ENCODE results near the gene RASA2. TPM values are rescaled to one million over a fixed set of nuclear protein-coding genes. Genes with fewer than 3 reads are reported as not detected.

The RASA2 gene
- total and polyA plus RNA-seq, 2 of the 8 experiments (the other 6 are each of a cell fraction or from before 2014, with no cell fraction given): 3.5 to 15.9 TPM

DNA sequence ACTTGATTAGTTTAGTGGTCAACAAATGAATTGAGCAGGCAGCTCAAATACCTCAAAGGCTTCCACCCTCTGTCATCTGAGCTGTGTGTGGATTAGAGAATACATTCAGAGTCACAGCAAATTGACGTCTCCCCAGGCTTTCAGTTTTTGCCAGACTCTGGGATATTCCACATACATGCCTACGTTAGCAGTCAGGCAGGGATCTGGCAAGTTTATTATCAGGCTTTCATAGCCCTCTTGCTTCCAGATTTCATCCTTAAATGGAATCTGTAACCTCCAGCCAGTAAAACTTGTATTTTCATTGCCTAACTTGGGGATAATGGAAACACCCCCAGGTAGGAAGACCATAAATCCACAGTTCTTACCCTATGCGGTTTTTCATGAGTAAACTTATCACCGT lies 115.9 kb downstream of the RASA2 start:
- peaks cover 0 to 5% of the 10 kb centered on the region in 2 experiments; a peak in 1 of 4 replicates for H3K9me3 ChIP-seq (ENCODE audit: insufficient read depth in 2 of 2, low read depth in 1 of 2, low read length in 1 of 2)
- FAIRE-seq (no peak), DNase-seq (ENCODE audit: low read depth in 1 of 2, low spot score in 2 of 2) (no peak)
- no peaks in the 10 kb centered on the region for H3K79me2 ChIP-seq (ENCODE audit: control insufficient read depth in 1 of 2, insufficient read depth in 2 of 2, low read length in 2 of 2)
- H3K23ac ChIP-seq (ENCODE audit: insufficient read length): no peak overlapping the region
- H3K23me2 ChIP-seq (ENCODE audit: low read depth, low read length): no peaks in the 10 kb centered on the region; the same call in 1 of the 2 replicates
- H4K91ac ChIP-seq (replicated peaks; ENCODE audit: insufficient read length, low read length): no peak overlapping the region
- H3K4ac ChIP-seq (replicated peaks; ENCODE audit: insufficient read length, low read depth, low read length): no peak overlapping the region
- no peak overlapping the region for H2BK12ac ChIP-seq (ENCODE audit: low read depth, low read length)
- H4K5ac ChIP-seq (ENCODE audit: insufficient read length, low read depth, low read length): no peak overlapping the region
- H3K36me3 ChIP-seq (ENCODE audit: control insufficient read depth in 2 of 4, insufficient read depth in 4 of 4, low read length in 3 of 4): peaks cover 0 to 3% (median 0%) of the 10 kb centered on the region in 4 experiments; a peak in 1 of 8 replicates
- no peak overlapping the region for H2BK15ac ChIP-seq (ENCODE audit: low read length)
- H3K9ac ChIP-seq (replicated peaks in 1 of 4; ENCODE audit: extremely low read depth in 1 of 4, low read depth in 3 of 4, low read length in 3 of 4): no peak overlapping the region
- no peak overlapping the region for H3K18ac ChIP-seq (ENCODE audit: extremely low read depth, low read length)
- no peak overlapping the region for H4K8ac ChIP-seq (ENCODE audit: extremely low read depth, insufficient read depth, low read length)
- no peak overlapping the region for H2BK20ac ChIP-seq (ENCODE audit: low read length)
- H3K14ac ChIP-seq (ENCODE audit: insufficient read length): no peak overlapping the region
- H3K27me3 ChIP-seq (replicated peaks in 1 of 4; ENCODE audit: control insufficient read depth in 3 of 4, extremely low read depth in 1 of 4, insufficient read depth in 3 of 4, low read length in 3 of 4): no peaks in the 10 kb centered on the region
- WGBS, 2 experiments (ENCODE audit: extremely low coverage in 1 of 2, insufficient coverage in 1 of 2, insufficient read length in 1 of 2, insufficient replicate concordance in 2 of 2, low coverage in 1 of 2, low lambda C conversion rate in 2 of 2, missing lambda C conversion rate in 1 of 2): 93% methylated on average over 4 of the region's 4 CpGs; no CpG with 5 or more reads in 1 of the 2 experiments
- no peaks in the 10 kb centered on the region for H3K79me1 ChIP-seq (ENCODE audit: low read depth, low read length)
- TF ChIP-seq POLR2A (IDR thresholded peaks at IDR 0.05; ENCODE audit: control extremely low read depth in 1 of 2, low read depth in 2 of 2, low read length in 2 of 2): peak in 1 of 2 experiments; percentile 49; a peak in 1 of 3 replicates
- no peak for TF ChIP-seq BRCA1 (IDR thresholded peaks at IDR 0.05; ENCODE audit: low read depth, low read length)
- no peak overlapping the region for H3K4me3 ChIP-seq (ENCODE audit: extremely low read depth in 1 of 4, insufficient read depth in 2 of 4, low read depth in 3 of 4, low read length in 4 of 4)
- H3K4me2 ChIP-seq (ENCODE audit: insufficient read depth in 1 of 2, low read depth in 2 of 2, low read length in 2 of 2): no peak overlapping the region
- ChIA-PET POLR2A (ENCODE audit: partially characterized antibody) (interaction anchor here (0.5 to 1.5 kb wide), 2 partner anchors 117 to 138 kb away, joined by 3 read pairs; no protein-coding TSS in a partner anchor), CTCF (ENCODE audit: partially characterized antibody) (interaction anchor here (0.9 to 2.1 kb wide), 2 partner anchors 8 to 42 kb away, joined by 3 to 10 read pairs; no protein-coding TSS in a partner anchor)
- H3K27ac ChIP-seq (ENCODE audit: low read depth, low read length): no peak overlapping the region
- no peak overlapping the region for H2BK5ac ChIP-seq (ENCODE audit: low read depth, low read length)
- H3K56ac ChIP-seq (replicated peaks; ENCODE audit: insufficient read length, low read depth, low read length): no peak overlapping the region
- no peak overlapping the region for H2AK5ac ChIP-seq (ENCODE audit: low read depth, low read length)
- H4K20me1 ChIP-seq (replicated peaks in 1 of 2; ENCODE audit: control insufficient read depth in 1 of 2, insufficient read depth in 2 of 2, low read length in 2 of 2): no peaks in the 10 kb centered on the region
- H2AFZ ChIP-seq (ENCODE audit: low read length): no peak overlapping the region
- no peak overlapping the region for H2BK120ac ChIP-seq (replicated peaks; ENCODE audit: low read depth, low read length)
- no peaks in the 10 kb centered on the region for H3K4me1 ChIP-seq (replicated peaks in 1 of 4; ENCODE audit: control insufficient read depth in 3 of 4, insufficient read depth in 4 of 4, low read length in 3 of 4)

Measured in H1 (cell line).